ENCODE measurements around the gene SMYD3.

Gene SMYD3

DNA sequence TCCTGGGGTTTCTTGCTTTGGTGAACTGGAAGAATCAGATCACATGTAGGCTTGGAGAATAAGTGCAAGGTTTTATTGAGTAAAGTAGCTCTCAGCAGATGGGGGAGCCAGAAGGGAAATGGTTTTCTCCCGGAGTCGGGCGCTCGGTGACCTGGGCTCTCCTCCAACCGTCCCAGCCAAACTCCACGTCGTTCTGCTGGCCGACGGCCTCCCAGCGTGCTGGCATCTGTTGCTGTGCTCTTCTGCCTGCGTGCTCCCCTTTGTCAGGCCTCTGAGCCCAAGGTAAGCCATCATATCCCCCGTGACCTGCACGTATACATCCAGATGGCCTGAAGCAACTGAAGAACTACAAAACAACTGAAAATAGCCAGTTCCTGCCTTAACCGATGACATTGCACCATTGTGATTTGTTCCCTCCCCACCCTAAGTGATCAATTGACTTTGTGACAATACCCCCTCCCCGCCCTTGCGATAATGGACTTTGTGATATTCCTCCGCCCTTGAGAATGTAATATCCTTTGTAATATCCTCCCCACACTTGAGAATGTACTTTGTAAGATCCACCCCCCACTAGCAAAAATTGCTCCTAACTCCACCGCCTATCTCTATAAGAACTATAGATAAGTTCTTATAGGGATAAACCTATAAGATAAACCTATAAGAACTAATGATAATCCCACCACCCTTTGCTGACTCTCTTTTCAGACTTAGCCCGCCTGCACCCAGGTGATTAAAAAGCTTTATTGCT lies 88.3 kb downstream of the SMYD3 start:
- no peaks in the 10 kb centered on the region for H3K36me3 ChIP-seq (ENCODE audit: insufficient read depth)
- TF ChIP-seq, protein P1, sequence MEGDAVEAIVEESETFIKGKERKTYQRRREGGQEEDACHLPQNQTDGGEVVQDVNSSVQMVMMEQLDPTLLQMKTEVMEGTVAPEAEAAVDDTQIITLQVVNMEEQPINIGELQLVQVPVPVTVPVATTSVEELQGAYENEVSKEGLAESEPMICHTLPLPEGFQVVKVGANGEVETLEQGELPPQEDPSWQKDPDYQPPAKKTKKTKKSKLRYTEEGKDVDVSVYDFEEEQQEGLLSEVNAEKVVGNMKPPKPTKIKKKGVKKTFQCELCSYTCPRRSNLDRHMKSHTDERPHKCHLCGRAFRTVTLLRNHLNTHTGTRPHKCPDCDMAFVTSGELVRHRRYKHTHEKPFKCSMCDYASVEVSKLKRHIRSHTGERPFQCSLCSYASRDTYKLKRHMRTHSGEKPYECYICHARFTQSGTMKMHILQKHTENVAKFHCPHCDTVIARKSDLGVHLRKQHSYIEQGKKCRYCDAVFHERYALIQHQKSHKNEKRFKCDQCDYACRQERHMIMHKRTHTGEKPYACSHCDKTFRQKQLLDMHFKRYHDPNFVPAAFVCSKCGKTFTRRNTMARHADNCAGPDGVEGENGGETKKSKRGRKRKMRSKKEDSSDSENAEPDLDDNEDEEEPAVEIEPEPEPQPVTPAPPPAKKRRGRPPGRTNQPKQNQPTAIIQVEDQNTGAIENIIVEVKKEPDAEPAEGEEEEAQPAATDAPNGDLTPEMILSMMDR (conservative IDR thresholded peaks at IDR 0.05; ENCODE audit: low read depth, low read length): no peak
- H3K79me2 ChIP-seq (ENCODE audit: insufficient read depth, low read depth): no peaks in the 10 kb centered on the region
- H3K27me3 ChIP-seq (ENCODE audit: insufficient read depth, low read depth): no peaks in the 10 kb centered on the region
- H3K4me1 ChIP-seq (ENCODE audit: low read depth, poor library complexity, severe bottlenecking): no peaks in the 10 kb centered on the region
- H3K27ac ChIP-seq: no peak overlapping the region
- H3K9ac ChIP-seq: no peak overlapping the region
- no peak overlapping the region for H3K4me2 ChIP-seq
- no peak overlapping the region for H3K4me3 ChIP-seq (IDR thresholded peaks at IDR 0.05; ENCODE audit: insufficient read depth, low read depth, low read length)
- H4K20me1 ChIP-seq (ENCODE audit: insufficient read depth): no peaks in the 10 kb centered on the region
- H2AFZ ChIP-seq (ENCODE audit: low read depth): no peak overlapping the region

DNA sequence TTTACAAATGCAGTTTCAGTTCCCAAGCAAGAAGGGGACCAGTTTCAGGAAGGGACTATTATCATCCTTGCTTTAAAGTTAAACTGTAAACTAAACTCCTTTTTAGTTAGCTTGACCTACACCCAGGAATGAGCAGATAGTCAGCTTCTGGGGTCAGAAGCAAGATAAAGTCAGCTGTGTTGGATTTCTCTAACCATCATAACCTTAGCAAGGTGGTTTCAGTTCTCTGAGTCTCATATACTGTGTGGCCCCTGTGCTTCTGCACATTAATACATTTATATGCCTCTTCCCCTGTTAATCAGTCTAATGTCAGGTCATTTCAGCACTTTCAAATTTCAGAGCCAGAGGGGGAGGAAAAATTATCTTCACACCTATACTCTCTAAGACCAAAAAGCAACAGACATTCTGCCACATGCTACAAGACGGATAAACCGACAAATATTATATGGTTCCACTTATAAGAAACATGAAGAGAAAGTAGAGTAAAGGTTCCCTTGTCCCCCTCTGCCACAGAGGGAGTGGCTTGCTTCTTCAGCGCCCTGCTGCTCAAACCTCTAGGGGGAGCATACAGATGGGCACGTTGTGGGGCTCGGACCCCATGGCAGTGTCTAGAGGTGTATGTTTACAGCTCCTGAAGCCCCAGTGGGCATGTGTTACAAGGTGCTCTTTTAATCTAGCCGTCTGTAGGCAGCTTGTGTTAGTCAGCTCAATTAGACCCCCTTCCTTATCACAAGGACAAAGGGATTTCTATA lies 89.1 kb downstream of the SMYD3 start:
- Histone ChIP-seq H3K36me3 (ENCODE audit: insufficient read depth) (no peaks in the 10 kb centered on the region), H3K79me2 (ENCODE audit: insufficient read depth, low read depth) (no peaks in the 10 kb centered on the region), H2AFZ (ENCODE audit: low read depth) (no peak overlapping the region), H3K27ac (no peak overlapping the region), H3K4me3 (IDR thresholded peaks at IDR 0.05; ENCODE audit: insufficient read depth, low read depth, low read length) (no peak overlapping the region), H4K20me1 (ENCODE audit: insufficient read depth) (no peaks in the 10 kb centered on the region), H3K4me1 (ENCODE audit: low read depth, poor library complexity, severe bottlenecking) (no peaks in the 10 kb centered on the region), H3K4me2 (no peak overlapping the region), H3K27me3 (ENCODE audit: insufficient read depth, low read depth) (no peaks in the 10 kb centered on the region), H3K9ac (no peak overlapping the region)
- TF ChIP-seq, protein P1 (conservative IDR thresholded peaks at IDR 0.05; ENCODE audit: low read depth, low read length): no peak

DNA sequence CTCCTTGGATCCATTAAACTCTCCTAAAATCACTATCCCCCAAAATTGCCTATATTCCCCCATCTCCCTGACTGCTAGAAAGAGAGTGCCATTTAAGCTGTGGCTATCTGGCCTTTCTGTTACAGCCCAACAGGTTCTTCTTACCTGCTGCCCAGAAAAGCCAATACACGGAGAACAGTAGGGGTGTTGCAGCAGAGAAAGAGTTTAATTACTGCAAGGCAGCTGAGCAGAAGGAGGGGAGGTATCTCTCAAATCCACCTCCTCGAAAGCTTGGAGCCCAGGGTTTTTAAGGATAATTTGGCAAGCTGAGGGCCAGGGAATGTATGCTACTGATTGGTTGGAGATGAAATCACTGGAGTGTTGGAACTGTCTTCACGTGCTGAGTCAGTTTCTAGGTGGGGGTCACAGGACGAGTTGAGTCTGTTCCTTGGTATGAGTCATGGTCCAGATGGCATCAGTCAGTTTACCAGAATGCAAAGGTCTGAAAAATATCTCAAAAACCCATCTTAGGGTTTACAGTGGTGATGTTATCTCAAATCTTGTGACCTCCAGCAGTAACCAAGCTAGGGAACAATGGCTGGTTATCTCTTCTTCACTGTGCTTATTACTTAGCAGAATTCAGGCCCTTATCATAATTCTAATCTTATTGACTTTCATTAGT lies 89.8 kb downstream of the SMYD3 start:
- Histone ChIP-seq H3K9ac (no peak overlapping the region), H3K4me1 (ENCODE audit: low read depth, poor library complexity, severe bottlenecking) (no peaks in the 10 kb centered on the region), H3K4me2 (no peak overlapping the region), H3K27ac (no peak overlapping the region), H3K36me3 (ENCODE audit: insufficient read depth) (no peaks in the 10 kb centered on the region), H4K20me1 (ENCODE audit: insufficient read depth) (no peaks in the 10 kb centered on the region), H2AFZ (ENCODE audit: low read depth) (no peak overlapping the region), H3K27me3 (ENCODE audit: insufficient read depth, low read depth) (no peaks in the 10 kb centered on the region), H3K79me2 (ENCODE audit: insufficient read depth, low read depth) (no peaks in the 10 kb centered on the region), H3K4me3 (IDR thresholded peaks at IDR 0.05; ENCODE audit: insufficient read depth, low read depth, low read length) (no peak overlapping the region)
- TF ChIP-seq, protein P1 (conservative IDR thresholded peaks at IDR 0.05; ENCODE audit: low read depth, low read length): no peak

DNA sequence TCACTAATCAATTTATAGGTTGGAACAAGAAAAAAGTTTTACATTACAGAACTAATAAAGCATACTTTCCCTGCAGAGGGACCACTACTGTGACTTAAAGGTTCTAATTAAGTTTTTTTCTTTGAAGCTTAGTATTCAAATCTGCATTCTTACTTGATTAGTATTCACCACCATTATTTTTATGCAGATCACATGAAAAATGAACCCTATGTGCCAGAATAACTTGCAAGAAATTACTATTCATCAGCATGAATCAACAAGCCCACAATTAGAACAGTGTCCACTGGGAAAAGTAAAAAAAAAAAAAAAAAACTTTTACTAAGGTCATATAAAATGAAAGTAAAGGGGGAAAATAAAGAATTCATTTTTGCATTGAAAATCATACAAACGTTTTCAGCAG lies 90.8 kb downstream of the SMYD3 start:
- Histone ChIP-seq H3K36me3 (ENCODE audit: insufficient read depth) (no peaks in the 10 kb centered on the region), H3K27me3 (ENCODE audit: insufficient read depth, low read depth) (no peaks in the 10 kb centered on the region), H3K4me3 (IDR thresholded peaks at IDR 0.05; ENCODE audit: insufficient read depth, low read depth, low read length) (no peak overlapping the region), H3K79me2 (ENCODE audit: insufficient read depth, low read depth) (no peaks in the 10 kb centered on the region), H3K4me2 (no peak overlapping the region), H4K20me1 (ENCODE audit: insufficient read depth) (no peaks in the 10 kb centered on the region), H3K9ac (no peak overlapping the region), H2AFZ (ENCODE audit: low read depth) (no peak overlapping the region), H3K27ac (no peak overlapping the region), H3K4me1 (ENCODE audit: low read depth, poor library complexity, severe bottlenecking) (no peaks in the 10 kb centered on the region)
- TF ChIP-seq, protein P1 (conservative IDR thresholded peaks at IDR 0.05; ENCODE audit: low read depth, low read length): no peak
